GM23338 (cell line): ENCODE measurements around the gene MEIG1. TPM values are rescaled to one million over a fixed set of nuclear protein-coding genes. Genes with fewer than 3 reads are reported as not detected.

Experiments used
- ATAC-seq: fragments of 200-7000 bp; cut with Tn5 transposase; 3 replicates; pipeline ENCODE4 v1.9.1; 2020
- DNase-seq: peaks from one replicate; pipeline ENCODE4 v3.0.0-alpha.2; 2015; ENCODE audit warnings: low spot score
- H2AFZ ChIP-seq: fragments of 200-600 bp; sonication (generic); 2 replicates; pipeline ENCODE4 v1.8.0; 2016; ENCODE audit warnings: antibody characterized with exemption, mild to moderate bottlenecking, moderate library complexity
- H3F3A ChIP-seq: fragments of 200-600 bp; sonication (generic); replicated peaks from 2 replicates; pipeline ENCODE4 v1.8.0; 2017; ENCODE audit warnings: antibody characterized with exemption, mixed run types, low read depth
- H3K27ac ChIP-seq: fragments of 200-600 bp; sonication (generic); 2 replicates; pipeline ENCODE4 v1.6.1; 2016; ENCODE audit warnings: low read depth
- H3K27me3 ChIP-seq: fragments of 200-600 bp; sonication (generic); 2 replicates; pipeline ENCODE4 v1.8.0; 2016; ENCODE audit warnings: mild to moderate bottlenecking, mixed run types, moderate library complexity; ENCODE audit not compliant: insufficient read depth
- H3K36me3 ChIP-seq: fragments of 200-600 bp; sonication (generic); 2 replicates; pipeline ENCODE4 v1.8.0; 2016; ENCODE audit warnings: mild to moderate bottlenecking; ENCODE audit not compliant: insufficient read depth
- H3K4me1 ChIP-seq: fragments of 200-600 bp; sonication (generic); 2 replicates; pipeline ENCODE4 v1.8.0; 2016; ENCODE audit warnings: mild to moderate bottlenecking, moderate library complexity; ENCODE audit not compliant: insufficient read depth
- H3K4me2 ChIP-seq: fragments of 200-600 bp; sonication (generic); 2 replicates; pipeline ENCODE4 v1.7.1; 2017; ENCODE audit warnings: mixed run types
- H3K4me3 ChIP-seq: fragments of 200-600 bp; sonication (generic); 2 replicates; pipeline ENCODE4 v1.6.1; 2016; ENCODE audit warnings: mixed run types
- H3K79me2 ChIP-seq: fragments of 200-600 bp; sonication (generic); replicated peaks from 2 replicates; pipeline ENCODE4 v1.8.0; 2017; ENCODE audit warnings: mild to moderate bottlenecking; ENCODE audit not compliant: insufficient read depth
- H3K9me2 ChIP-seq: fragments of 200-600 bp; sonication (generic); 2 replicates; pipeline ENCODE4 v1.8.0; 2017; ENCODE audit not compliant: insufficient read depth
- H4K20me1 ChIP-seq: fragments of 200-600 bp; sonication (generic); replicated peaks from 2 replicates; pipeline ENCODE4 v1.8.0; 2017; ENCODE audit warnings: mild to moderate bottlenecking; ENCODE audit not compliant: insufficient read depth
- H3K27ac Mint-ChIP-seq: 2 replicates; pipeline ENCODE4 v1.8.0; 2020; ENCODE audit warnings: inconsistent platforms, mild to moderate bottlenecking, moderate library complexity, mixed read lengths
- H3K27me3 Mint-ChIP-seq: 3 replicates; pipeline ENCODE4 v1.8.0; 2022; ENCODE audit warnings: low read depth, mild to moderate bottlenecking, moderate library complexity, mixed read lengths, inconsistent platforms; ENCODE audit not compliant: insufficient read depth, poor library complexity
- H3K36me3 Mint-ChIP-seq: 3 replicates; pipeline ENCODE4 v1.8.0; 2021; ENCODE audit warnings: low read depth, mild to moderate bottlenecking, inconsistent platforms, moderate library complexity, mixed read lengths
- H3K4me1 Mint-ChIP-seq: 3 replicates; pipeline ENCODE4 v1.8.0; 2020; ENCODE audit warnings: mild to moderate bottlenecking, inconsistent platforms, mixed read lengths
- H3K4me3 Mint-ChIP-seq: 3 replicates; pipeline ENCODE4 v1.8.0; 2021; ENCODE audit warnings: moderate library complexity, mild to moderate bottlenecking, inconsistent platforms, mixed read lengths
- H3K9me3 Mint-ChIP-seq: 3 replicates; pipeline ENCODE4 v1.8.0; 2020; ENCODE audit warnings: moderate library complexity, mild to moderate bottlenecking, inconsistent platforms, mixed read lengths
- ETS1 ChIP-seq: IDR thresholded peaks from 2 replicates; pipeline ENCODE4 v1.6.1; 2016; ENCODE audit warnings: antibody characterized with exemption
- EZH2 ChIP-seq: fragments of 200-600 bp; sonication (generic); IDR thresholded peaks from one replicate; pipeline ENCODE4 v1.8.0; 2017; ENCODE audit warnings: antibody characterized with exemption, mild to moderate bottlenecking, low read depth; ENCODE audit not compliant: unreplicated experiment
- EZH2phosphoT487 ChIP-seq: fragments of 200-600 bp; sonication (generic); IDR thresholded peaks from one replicate; pipeline ENCODE4 v1.8.1; 2018; ENCODE audit warnings: antibody characterized with exemption; ENCODE audit not compliant: unreplicated experiment
- STAT1 ChIP-seq: IDR thresholded peaks from one replicate; pipeline ENCODE4 v1.6.1; 2016; ENCODE audit warnings: antibody characterized with exemption; ENCODE audit not compliant: unreplicated experiment
- ZNF331 ChIP-seq: fragments of 250-450 bp; sonication (Bioruptor Pico); IDR thresholded peaks from 2 replicates; pipeline ENCODE4 v1.5.0; 2020; ENCODE audit warnings: low read depth, mild to moderate bottlenecking, moderate library complexity
- polyA plus RNA-seq: library from polyadenylated mRNA; unstranded; fragments of >200 nt; fragmentation: Nextera tagmentation; extraction: Ambion mirVana; gene quantifications from 2 replicates; pipeline ENCODE4 v1.2.1, GENCODE V29; 2016
- total RNA-seq: library from RNA; depleted of rRNA; stranded (reverse); fragments of >200 nt; shearing (Covaris generic); gene quantifications from 2 replicates; pipeline ENCODE4 v1.2.3, GENCODE V29; 2014
- TF ChIP-seq, protein P1 (sequence below), 2 experiments: fragments of 200-600 bp in 1 of 2; sonication (generic) in 1 of 2; conservative IDR thresholded peaks; 2 replicates each; pipeline versions ENCODE4 v1.5.1 to v1.6.1; 2016 to 2017; ENCODE audit warnings: antibody characterized with exemption in 2 of 2, low read depth in 2 of 2, mild to moderate bottlenecking in 2 of 2, moderate library complexity in 1 of 2

MEIG1 gene
- total and polyA plus RNA-seq, 2 experiments from 2014 or later: 1.2 TPM; not detected in 1

DNA sequence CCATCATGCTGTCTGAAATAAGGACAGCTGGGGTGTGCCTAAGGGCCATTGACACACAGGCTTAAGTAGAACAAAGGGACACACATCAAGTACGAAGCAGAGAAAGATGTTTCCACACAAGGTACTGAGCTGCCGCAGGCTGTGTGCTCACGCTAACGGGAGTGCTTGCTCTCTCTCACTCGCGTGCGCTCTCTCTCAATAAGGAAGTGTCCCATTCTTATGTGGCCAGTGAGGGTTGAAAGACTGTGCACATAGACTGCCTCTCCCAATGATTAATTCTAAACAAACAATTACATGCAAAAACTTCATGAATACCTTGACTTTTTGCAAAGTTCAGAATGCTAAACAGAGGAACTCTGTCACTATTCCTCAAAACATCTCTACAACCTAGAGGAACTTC lies 35.2 kb upstream of the MEIG1 start:
- no peak for DNase-seq
- Mint-ChIP-seq H3K27ac (no peak overlapping the region), H3K4me1 (no peaks in the 10 kb centered on the region), H3K4me3 (no peak overlapping the region), H3K36me3 (peaks cover 46% of the 10 kb centered on the region), H3K9me3 (no peaks in the 10 kb centered on the region), H3K27me3 (no peaks in the 10 kb centered on the region)
- H3K4me3 ChIP-seq: no peak overlapping the region
- no peaks in the 10 kb centered on the region for H3K9me2 ChIP-seq
- H4K20me1 ChIP-seq: no peaks in the 10 kb centered on the region
- H3K4me1 ChIP-seq: no peaks in the 10 kb centered on the region
- ATAC-seq: no peak
- H3K27me3 ChIP-seq: no peaks in the 10 kb centered on the region
- H3K36me3 ChIP-seq: peaks cover 12% of the 10 kb centered on the region; the same call in 1 of the 2 replicates
- no peak overlapping the region for H3K27ac ChIP-seq
- no peak overlapping the region for H3K4me2 ChIP-seq
- no peaks in the 10 kb centered on the region for H3F3A ChIP-seq
- no peak for TF ChIP-seq STAT1
- no peak for TF ChIP-seq EZH2
- TF ChIP-seq, protein P1, sequence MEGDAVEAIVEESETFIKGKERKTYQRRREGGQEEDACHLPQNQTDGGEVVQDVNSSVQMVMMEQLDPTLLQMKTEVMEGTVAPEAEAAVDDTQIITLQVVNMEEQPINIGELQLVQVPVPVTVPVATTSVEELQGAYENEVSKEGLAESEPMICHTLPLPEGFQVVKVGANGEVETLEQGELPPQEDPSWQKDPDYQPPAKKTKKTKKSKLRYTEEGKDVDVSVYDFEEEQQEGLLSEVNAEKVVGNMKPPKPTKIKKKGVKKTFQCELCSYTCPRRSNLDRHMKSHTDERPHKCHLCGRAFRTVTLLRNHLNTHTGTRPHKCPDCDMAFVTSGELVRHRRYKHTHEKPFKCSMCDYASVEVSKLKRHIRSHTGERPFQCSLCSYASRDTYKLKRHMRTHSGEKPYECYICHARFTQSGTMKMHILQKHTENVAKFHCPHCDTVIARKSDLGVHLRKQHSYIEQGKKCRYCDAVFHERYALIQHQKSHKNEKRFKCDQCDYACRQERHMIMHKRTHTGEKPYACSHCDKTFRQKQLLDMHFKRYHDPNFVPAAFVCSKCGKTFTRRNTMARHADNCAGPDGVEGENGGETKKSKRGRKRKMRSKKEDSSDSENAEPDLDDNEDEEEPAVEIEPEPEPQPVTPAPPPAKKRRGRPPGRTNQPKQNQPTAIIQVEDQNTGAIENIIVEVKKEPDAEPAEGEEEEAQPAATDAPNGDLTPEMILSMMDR (conservative IDR thresholded peaks at IDR 0.05; ENCODE audit: low read depth in 2 of 2): no peak
- no peak for TF ChIP-seq EZH2phosphoT487
- H3K79me2 ChIP-seq: no peaks in the 10 kb centered on the region
- H2AFZ ChIP-seq: no peak overlapping the region

- no peak for TF ChIP-seq STAT1
- TF ChIP-seq, protein P1 (conservative IDR thresholded peaks at IDR 0.05; ENCODE audit: low read depth in 2 of 2): no peak
- no peak for TF ChIP-seq ZNF331 (CRISPR knock-in tag)
- no peak for TF ChIP-seq ETS1
- Histone ChIP-seq H4K20me1 (no peaks in the 10 kb centered on the region), H3K79me2 (no peaks in the 10 kb centered on the region), H3K27me3 (no peaks in the 10 kb centered on the region), H3K27ac (no peak overlapping the region), H3F3A (no peaks in the 10 kb centered on the region), H2AFZ (no peak overlapping the region), H3K9me2 (no peaks in the 10 kb centered on the region), H3K36me3 (peaks cover 12% of the 10 kb centered on the region; the same call in 1 of the 2 replicates), H3K4me3 (no peak overlapping the region), H3K4me1 (no peaks in the 10 kb centered on the region), H3K4me2 (no peak overlapping the region)
- H3K4me3 Mint-ChIP-seq: no peak overlapping the region
- H3K4me1 Mint-ChIP-seq: no peaks in the 10 kb centered on the region
- no peaks in the 10 kb centered on the region for H3K27me3 Mint-ChIP-seq
- DNase-seq: no peak
- ATAC-seq: no peak
- no peaks in the 10 kb centered on the region for H3K9me3 Mint-ChIP-seq
- H3K27ac Mint-ChIP-seq: no peak overlapping the region
- peaks cover 33% of the 10 kb centered on the region for H3K36me3 Mint-ChIP-seq
Measured at GRCh38 chr10:14925268-14925667, 33.9 kb upstream of the MEIG1 start.
